Stimulated activated CD4-positive, alpha-beta T cell treated with anti-CD3 and anti-CD28 coated beads, Interleukin-4, amount 100 ng/mL, for 24 hours (primary cell): ENCODE measurements around the gene NKX6-2.
A peak's percentile ranks its signal among the peaks of the same experiment; 100 is the strongest.
"Not testable (repeated sequence)": the region's sequence is repeated elsewhere in the genome, so short reads cannot be mapped to it uniquely, and the experiment has no call there.

ENCODE experiments used
- DNase-seq: peaks from one replicate; pipeline ENCODE4 v3.0.0-alpha.2; 2020

NKX6-2 gene

GRCh38 chr10:132777441-132777840, 8.5 kb downstream of the NKX6-2 start:
- DNase-seq = no peak

- no peak for DNase-seq
Observed at GRCh38 chr10:132776821-132777220, 9.1 kb downstream of the NKX6-2 start.

- DNase-seq = no peak
Observed at GRCh38 chr10:132776186-132776585, 9.8 kb downstream of the NKX6-2 start.

- DNase-seq = no peak
Observed at GRCh38 chr10:132774902-132775863, 10.8 kb downstream of the NKX6-2 start.

GRCh38 chr10:132774181-132774901, 11.6 kb downstream of the NKX6-2 start:
- DNase-seq = no peak

- not testable (repeated sequence) for DNase-seq
Observed at GRCh38 chr10:132772816-132773215, 13.1 kb downstream of the NKX6-2 start.

GRCh38 chr10:132770061-132771021, 15.6 kb downstream of the NKX6-2 start:
- no peak for DNase-seq

GRCh38 chr10:132768346-132769248, 17.4 kb downstream of the NKX6-2 start:
- no peak for DNase-seq

GRCh38 chr10:132766291-132766690, 19.7 kb downstream of the NKX6-2 start:
- DNase-seq = no peak

- no peak for DNase-seq
Observed at GRCh38 chr10:132765435-132765834, 20.5 kb downstream of the NKX6-2 start.

GRCh38 chr10:132764108-132764507, 21.8 kb downstream of the NKX6-2 start:
- no peak for DNase-seq

- no peak for DNase-seq
Observed at GRCh38 chr10:132763545-132763944, 22.4 kb downstream of the NKX6-2 start.

GRCh38 chr10:132762267-132762666, 23.7 kb downstream of the NKX6-2 start:
- DNase-seq = peak; percentile 27

- DNase-seq = no peak
Observed at GRCh38 chr10:132761395-132762060, 24.4 kb downstream of the NKX6-2 start.

- DNase-seq = no peak
Observed at GRCh38 chr10:132758865-132759264, 27.1 kb downstream of the NKX6-2 start.

GRCh38 chr10:132757171-132757570, 28.8 kb downstream of the NKX6-2 start:
- DNase-seq = no peak

GRCh38 chr10:132756591-132756990, 29.4 kb downstream of the NKX6-2 start:
- no peak for DNase-seq

GRCh38 chr10:132755166-132755711, 30.7 kb downstream of the NKX6-2 start:
- no peak for DNase-seq

- no peak for DNase-seq
Observed at GRCh38 chr10:132754071-132754470, 31.9 kb downstream of the NKX6-2 start.

- no peak for DNase-seq
Observed at GRCh38 chr10:132753596-132753995, 32.4 kb downstream of the NKX6-2 start.

- DNase-seq = no peak
Observed at GRCh38 chr10:132752961-132753360, 33.0 kb downstream of the NKX6-2 start.
